A673 (cell line): ENCODE data around the gene SLFN14. TPM values are rescaled to one million over a fixed set of nuclear protein-coding genes. Genes with fewer than 3 reads are reported as not detected.

Source experiments
- BruUV-seq: library from RNA; stranded (reverse); fragments of 400-500 nt; replicated peaks from 2 replicates; lab custom pipeline; 2021; lab: Mats Ljungman, UMichigan
- CTCF ChIA-PET: fragments of 300-600 bp; sonication (Branson Sonifier 250); formaldehyde crosslinking; loops from one replicate; lab custom pipeline; 2022; ENCODE audit warnings: antibody characterized with exemption; lab: Charles Lee
- POLR2A ChIA-PET: fragments of 300-600 bp; sonication (Branson Sonifier 250); formaldehyde crosslinking; loops from one replicate; lab custom pipeline; 2022; ENCODE audit warnings: antibody characterized with exemption; ENCODE audit not compliant: low non-redundant PET; lab: Charles Lee
- DNase-seq: peaks from one replicate; pipeline ENCODE4 v3.0.0-alpha.2; 2015; ENCODE audit warnings: low spot score
- H3K27ac ChIP-seq: fragments of 200-600 bp; sonication (generic); 2 replicates; pipeline ENCODE4 v1.5.1; 2016; ENCODE audit warnings: mixed run types, low read depth, mild to moderate bottlenecking, mixed read lengths, antibody characterized with exemption, low read length; ENCODE audit not compliant: poor library complexity, severe bottlenecking
- H3K27me3 ChIP-seq: fragments of 200-600 bp; sonication (generic); replicated peaks from 2 replicates; pipeline ENCODE4 v1.6.1; 2017; ENCODE audit warnings: mixed run types, low read depth, mild to moderate bottlenecking, mixed read lengths, antibody characterized with exemption, low read length; ENCODE audit not compliant: insufficient read depth, poor library complexity
- H3K36me3 ChIP-seq: fragments of 200-600 bp; sonication (generic); 2 replicates; pipeline ENCODE4 v1.6.1; 2016; ENCODE audit warnings: mixed run types, mild to moderate bottlenecking, mixed read lengths, antibody characterized with exemption, low read length; ENCODE audit not compliant: insufficient read depth, poor library complexity, severe bottlenecking
- H3K4me1 ChIP-seq: fragments of 200-600 bp; sonication (generic); 2 replicates; pipeline ENCODE4 v1.6.1; 2017; ENCODE audit warnings: mixed run types, mild to moderate bottlenecking, mixed read lengths, antibody characterized with exemption, low read length; ENCODE audit not compliant: insufficient read depth, poor library complexity, severe bottlenecking
- H3K4me3 ChIP-seq: fragments of 200-600 bp; sonication (generic); 2 replicates; pipeline ENCODE4 v1.5.1; 2016; ENCODE audit warnings: low read depth, mixed run types, mild to moderate bottlenecking, mixed read lengths, low read length; ENCODE audit not compliant: poor library complexity, severe bottlenecking
- H3K9me3 ChIP-seq: fragments of 200-600 bp; sonication (generic); 2 replicates; pipeline ENCODE4 v1.6.1; 2016; ENCODE audit warnings: mixed run types, low read depth, mild to moderate bottlenecking, mixed read lengths, antibody characterized with exemption, low read length; ENCODE audit not compliant: poor library complexity, severe bottlenecking
- CTCF ChIP-seq: fragments of 300-800, 200-600 bp; sonication (generic); conservative IDR thresholded peaks from 2 replicates; pipeline ENCODE4 v1.5.1; 2017; ENCODE audit warnings: low read depth, mild to moderate bottlenecking, antibody characterized with exemption, low read length, moderate library complexity, mixed read lengths
- EZH2 ChIP-seq: fragments of 200-600 bp; sonication (generic); IDR thresholded peaks from 2 replicates; pipeline ENCODE4 v1.6.1; 2017; ENCODE audit warnings: borderline replicate concordance, low read depth, mild to moderate bottlenecking, mixed read lengths, antibody characterized with exemption, low read length; ENCODE audit not compliant: poor library complexity, severe bottlenecking
- intact Hi-C: fragments of 100-400 bp; cut with micrococcal nuclease; formaldehyde crosslinking; loops from one replicate; pipeline ENCODE4 v1.10.0; 2022; ENCODE audit not compliant: unreplicated experiment
- total RNA-seq: library from RNA; stranded (reverse); gene quantifications from 2 replicates; pipeline ENCODE4 v1.2.3, GENCODE V29; 2021

The SLFN14 gene
- total RNA-seq, 1 experiment from 2014 or later, result not detected

GRCh38 chr17:35575759-35576158, 15.1 kb upstream of the SLFN14 start:
- Histone ChIP-seq H3K4me1 (peaks cover 3% of the 10 kb centered on the region), H3K27ac (no peak overlapping the region), H3K4me3 (no peak overlapping the region), H3K9me3 (no peaks in the 10 kb centered on the region), H3K36me3 (peaks cover 3% of the 10 kb centered on the region), H3K27me3 (no peaks in the 10 kb centered on the region)
- no TSS peak for BruUV-seq
- intact Hi-C loops, result no loop called here
- CTCF ChIA-PET, result no interaction called here
- TF ChIP-seq CTCF, result no peak
- TF ChIP-seq EZH2, result no peak
- DNase-seq, result no peak
- POLR2A ChIA-PET, result no interaction called here

- H3K4me3 ChIP-seq, result peak overlapping the region; percentile 65
- TF ChIP-seq EZH2 (no peak), CTCF (no peak)
- H3K27me3 ChIP-seq, result no peaks in the 10 kb centered on the region
- intact Hi-C loops, result no loop called here
- H3K9me3 ChIP-seq, result no peaks in the 10 kb centered on the region
- ChIA-PET POLR2A (no interaction called here), CTCF (no interaction called here)
- BruUV-seq, result no TSS peak
- H3K4me1 ChIP-seq, result no peaks in the 10 kb centered on the region
- DNase-seq, result no peak
- no peaks in the 10 kb centered on the region for H3K36me3 ChIP-seq
- H3K27ac ChIP-seq, result no peak overlapping the region
Measured at GRCh38 chr17:35569405-35569804, 8.8 kb upstream of the SLFN14 start.

GRCh38 chr17:35568561-35568960, 7.9 kb upstream of the SLFN14 start:
- Histone ChIP-seq H3K9me3 (no peaks in the 10 kb centered on the region), H3K36me3 (no peaks in the 10 kb centered on the region), H3K4me3 (peak overlapping the region; percentile 65), H3K27ac (peak overlapping the region; percentile 74), H3K27me3 (no peaks in the 10 kb centered on the region), H3K4me1 (no peaks in the 10 kb centered on the region)
- DNase-seq, result peak; percentile 15
- POLR2A ChIA-PET, result no interaction called here
- BruUV-seq, result no TSS peak
- CTCF ChIA-PET, result interaction anchor here (0.7 kb wide), 1 partner anchor 10 kb away, joined by 3 read pairs; the partner anchor contains the start of gene PEX12
- TF ChIP-seq CTCF, result no peak
- intact Hi-C loops, result no loop called here
